Hematopoietic multipotent progenitor cell treated with erythropoietin and hydrocortisone succinate and interleukin-3 and kit ligand, for 6 days (in vitro differentiated cells): ENCODE results near the gene NDUFS2.

Experiments used
- DNase-seq: peaks from one replicate; pipeline ENCODE4 v3.0.0-alpha.2; 2015

NDUFS2 gene

GRCh38 chr1:161196521-161197451 lies 5.4 kb upstream of the NDUFS2 start:
- DNase-seq: no peak

GRCh38 chr1:161197560-161198193 lies 4.5 kb upstream of the NDUFS2 start:
- DNase-seq: no peak

DNA sequence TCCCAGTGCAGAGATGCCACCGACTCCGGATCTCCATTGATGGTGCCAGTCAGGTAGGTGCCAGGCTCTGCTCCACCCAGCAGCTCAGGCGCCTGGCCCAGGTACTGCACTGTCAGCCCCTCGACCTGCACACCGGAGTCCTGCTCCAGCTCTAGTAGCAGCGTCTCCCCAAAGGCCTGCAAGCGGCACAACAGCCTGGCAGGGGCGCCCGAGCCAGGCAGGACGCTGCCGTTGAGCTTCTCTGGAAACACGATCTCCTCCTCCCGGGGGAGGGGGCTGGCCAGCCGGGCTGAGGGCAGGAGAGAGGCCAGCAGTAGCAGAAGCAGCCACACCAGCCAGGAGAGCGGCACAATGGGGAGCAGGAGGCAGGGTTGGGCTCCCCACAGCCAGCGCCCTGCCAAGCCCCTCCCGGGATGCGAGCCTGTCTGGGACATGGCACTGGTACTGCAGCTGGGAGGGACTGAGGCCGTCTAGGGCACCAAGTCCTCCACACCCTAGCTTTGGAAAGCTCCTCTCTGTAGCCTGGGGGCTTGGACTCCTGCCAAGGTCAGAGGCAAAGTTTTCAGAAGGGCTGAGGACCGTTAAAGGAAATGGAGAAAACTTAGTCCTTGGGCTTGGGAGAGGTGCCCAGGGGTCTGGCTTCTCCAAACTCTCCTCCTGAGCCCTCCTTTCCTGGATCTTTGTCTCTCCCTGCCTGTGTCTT lies 3.8 kb upstream of the NDUFS2 start:
- DNase-seq: peak; percentile 57

- DNase-seq: no peak
Measured at GRCh38 chr1:161198897-161199431, 3.2 kb upstream of the NDUFS2 start, which contains the start of gene ADAMTS4. Gene ADAMTS4, minus strand, starts transcription at chr1:161199054. Its CDS starts 427 bp downstream, at chr1:161198627.

DNA sequence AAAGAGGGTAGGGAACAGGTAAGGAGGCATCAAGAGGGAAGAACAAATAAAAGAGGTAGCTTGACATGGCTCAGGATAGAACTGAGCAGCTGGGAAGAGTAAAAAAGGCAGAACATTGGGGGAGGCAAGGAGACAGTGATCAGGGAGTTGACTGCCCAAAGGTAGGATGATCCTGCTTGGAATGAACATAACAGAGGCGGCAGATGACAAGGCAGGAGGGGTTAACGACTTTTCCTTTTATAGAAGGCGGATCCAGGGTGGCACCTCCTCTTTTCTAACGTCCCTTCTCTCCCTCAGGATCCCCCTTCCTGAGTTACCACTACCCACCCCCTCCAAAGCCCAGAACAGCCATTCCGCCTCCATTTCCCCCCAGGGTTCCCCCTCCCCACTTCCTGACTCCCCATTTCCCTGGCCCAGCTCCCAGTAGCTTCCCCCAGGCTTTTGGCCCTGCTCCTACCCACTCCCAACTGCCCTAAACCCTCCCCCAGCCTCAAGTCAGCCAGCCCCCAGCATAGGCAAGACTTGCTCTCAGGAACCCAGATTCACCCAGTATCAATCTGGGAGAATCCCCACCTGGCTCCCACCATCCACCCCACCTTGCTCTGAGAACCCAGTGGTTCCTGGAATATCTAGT lies 2.5 kb upstream of the NDUFS2 start:
- DNase-seq: no peak

DNA sequence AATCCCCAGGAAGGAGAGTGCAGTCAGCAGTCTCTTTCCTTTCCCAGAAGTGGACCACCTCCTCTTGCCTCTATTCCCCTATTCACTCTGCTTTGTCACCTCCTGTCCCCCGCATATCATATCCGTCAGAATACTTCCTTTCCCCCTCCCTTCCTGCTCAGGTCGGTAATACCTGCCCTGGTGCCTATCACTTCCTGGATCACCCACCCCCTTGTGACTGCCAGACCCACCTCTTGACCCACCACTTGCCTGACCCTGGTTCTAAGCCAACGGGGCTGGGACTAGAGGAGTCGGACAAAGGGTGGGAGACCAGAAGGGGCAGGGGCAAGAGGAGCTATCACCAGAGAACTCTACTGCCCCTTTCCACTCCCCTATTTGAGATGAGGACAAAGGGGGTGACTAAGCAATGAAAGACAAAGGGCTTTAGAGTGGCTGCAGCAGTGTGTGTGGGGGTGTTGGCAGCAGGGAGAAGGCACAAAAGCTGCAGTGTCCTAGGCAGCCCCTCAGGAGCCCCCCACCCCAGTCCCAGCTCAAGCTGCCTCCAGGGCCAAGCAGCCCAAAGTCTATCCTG lies 1.7 kb upstream of the NDUFS2 start:
- DNase-seq: no peak

DNA sequence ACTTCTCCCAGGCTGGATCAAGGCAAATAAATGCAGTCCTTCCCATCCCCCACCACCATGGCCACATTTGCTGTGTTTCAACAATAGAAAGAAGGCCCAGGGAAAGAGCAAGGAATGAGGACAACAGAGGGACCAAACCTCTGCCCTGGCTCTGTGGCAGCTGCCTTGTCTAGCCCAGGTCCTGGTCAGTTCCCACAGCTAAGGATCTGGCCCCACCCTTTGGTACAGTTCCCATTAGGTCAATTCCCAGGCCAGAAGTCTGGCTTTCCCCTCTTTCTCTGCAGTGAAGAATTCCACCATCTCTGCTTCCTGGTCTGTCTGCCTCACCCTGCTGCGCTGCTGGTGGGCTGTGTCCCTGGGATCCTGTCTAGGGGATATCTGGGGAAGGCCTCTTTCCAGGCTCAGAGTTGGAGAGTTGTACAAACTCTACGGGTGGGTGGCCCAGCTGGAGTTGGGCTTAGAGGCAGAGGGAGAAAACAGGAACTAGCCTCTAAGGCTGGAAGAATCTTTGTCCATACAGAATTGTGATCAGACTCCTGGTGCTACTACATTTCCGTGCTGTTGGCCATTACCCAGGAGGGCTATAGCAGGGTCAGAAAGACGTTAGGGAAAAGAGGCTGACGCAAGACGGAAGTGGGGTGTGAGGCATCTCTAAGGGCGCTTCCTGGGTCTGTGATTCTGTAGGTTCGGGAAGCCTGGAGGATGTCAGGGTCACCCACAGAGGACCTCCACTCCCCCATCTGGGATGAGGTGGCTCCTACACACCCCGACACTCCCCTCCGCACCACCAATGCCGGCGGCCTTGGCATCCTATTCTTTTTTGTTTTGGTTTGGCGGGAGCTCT lies 953 bp upstream of the NDUFS2 start:
- peak; percentile 36 for DNase-seq

GRCh38 chr1:161206411-161207140 lies 4.4 kb downstream of the NDUFS2 start:
- DNase-seq: no peak

- no peak for DNase-seq
Measured at GRCh38 chr1:161207173-161207572, 5.0 kb downstream of the NDUFS2 start.

- peak; percentile 93 for DNase-seq
Measured at GRCh38 chr1:161209790-161210409, 7.7 kb downstream of the NDUFS2 start.

DNA sequence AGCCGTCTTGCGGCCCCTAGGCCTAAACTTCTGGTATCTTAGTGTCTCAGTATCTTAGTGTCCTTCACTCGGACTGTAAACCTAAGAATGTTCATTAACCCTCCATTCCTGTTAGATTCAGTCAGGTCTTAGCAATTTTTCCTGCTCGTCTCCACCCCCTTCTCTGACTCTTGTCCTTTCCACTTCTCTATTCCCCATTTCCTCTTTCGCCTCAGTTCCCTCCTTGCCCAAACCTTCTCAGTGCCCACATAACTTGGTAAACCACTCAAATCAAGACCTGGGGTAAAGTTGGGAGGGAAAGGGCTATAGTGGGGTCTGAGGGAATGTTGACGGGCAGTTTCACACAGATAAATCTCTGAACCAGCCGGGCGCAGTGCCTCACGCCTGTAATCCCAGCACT lies 12.2 kb downstream of the NDUFS2 start:
- DNase-seq: no peak

- DNase-seq: peak; percentile 65
Measured at GRCh38 chr1:161215076-161215475, 12.9 kb downstream of the NDUFS2 start, which contains the start of gene FCER1G. Gene FCER1G, plus strand, starts transcription at chr1:161215295. Its CDS starts 27 bp downstream, at chr1:161215322.

- DNase-seq: peak; percentile 68
Measured at GRCh38 chr1:161216945-161217712, 15.0 kb downstream of the NDUFS2 start.

GRCh38 chr1:161217831-161218230 lies 15.7 kb downstream of the NDUFS2 start:
- no peak for DNase-seq

DNA sequence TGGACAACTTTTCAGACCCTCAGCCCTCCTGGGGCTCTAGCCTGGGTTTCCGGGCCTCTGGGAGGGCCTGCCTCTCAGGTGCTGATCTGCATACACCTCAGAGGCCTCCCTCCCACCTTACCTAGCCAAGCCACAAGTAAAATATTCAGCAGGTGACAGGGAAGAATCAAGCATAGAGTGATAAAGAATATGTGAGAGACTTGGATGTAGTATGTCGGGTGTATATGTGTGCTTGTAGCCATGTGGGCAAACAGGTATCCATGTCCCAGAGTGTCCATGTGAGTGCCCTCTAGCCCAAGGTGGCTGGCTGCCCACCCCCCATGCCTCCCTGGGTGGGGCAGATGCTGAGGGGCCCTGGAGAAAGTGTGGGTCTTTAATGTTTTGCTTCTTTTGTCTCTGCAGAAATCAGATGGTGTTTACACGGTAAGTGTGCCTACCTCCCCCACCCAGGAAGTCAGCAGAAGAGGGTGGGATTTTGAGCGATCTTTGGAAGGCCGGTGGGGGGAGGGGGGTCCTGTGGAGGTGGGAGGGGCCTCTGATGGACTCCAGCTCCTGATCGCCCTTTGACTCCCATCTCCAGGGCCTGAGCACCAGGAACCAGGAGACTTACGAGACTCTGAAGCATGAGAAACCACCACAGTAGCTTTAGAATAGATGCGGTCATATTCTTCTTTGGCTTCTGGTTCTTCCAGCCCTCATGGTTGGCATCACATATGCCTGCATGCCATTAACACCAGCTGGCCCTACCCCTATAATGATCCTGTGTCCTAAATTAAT lies 16.3 kb downstream of the NDUFS2 start:
- no peak for DNase-seq

GRCh38 chr1:161219078-161219892 lies 17.1 kb downstream of the NDUFS2 start:
- DNase-seq: no peak

DNA sequence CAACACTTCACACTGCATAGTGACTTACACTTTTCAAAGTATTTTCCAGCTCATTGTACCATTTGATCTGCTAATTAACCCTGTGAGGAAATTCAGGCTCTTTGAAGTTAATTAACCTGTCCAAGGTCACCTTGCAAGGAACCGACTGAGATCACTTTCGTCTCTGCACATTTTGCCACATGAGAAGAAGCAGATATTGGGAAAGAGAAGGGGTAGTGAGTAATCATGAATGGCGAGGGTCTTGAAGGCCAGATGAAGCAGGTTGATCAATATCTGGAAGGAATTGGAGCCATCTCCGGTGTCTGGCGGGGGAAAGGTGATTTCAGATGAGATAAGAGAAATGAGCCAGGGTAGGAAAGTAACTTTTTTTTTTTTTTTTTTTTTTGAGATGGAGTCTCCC lies 17.8 kb downstream of the NDUFS2 start:
- no peak for DNase-seq
